Epithelial cell of esophagus (primary cell): Measurements from ENCODE around the gene KRT80.

Source experiments
- DNase-seq: peaks from one replicate; pipeline ENCODE4 v3.0.0; 2010; ENCODE audit warnings: low read depth
- H3K4me3 ChIP-seq: 2 replicates; pipeline ENCODE4 v1.5.1; 2011; ENCODE audit warnings: mild to moderate bottlenecking, low read length, control low read depth
- CTCF ChIP-seq: IDR thresholded peaks from 2 replicates; pipeline ENCODE4 v1.5.1; 2011; ENCODE audit warnings: low read depth, mild to moderate bottlenecking, low read length, control low read depth, inconsistent platforms; ENCODE audit not compliant: insufficient read depth; ENCODE audit errors: missing control alignments

KRT80 gene

GRCh38 chr12:52130711-52131110 lies 61.1 kb downstream of the KRT80 start:
- TF ChIP-seq CTCF = no peak
- no peak overlapping the region for H3K4me3 ChIP-seq
- no peak for DNase-seq

DNA sequence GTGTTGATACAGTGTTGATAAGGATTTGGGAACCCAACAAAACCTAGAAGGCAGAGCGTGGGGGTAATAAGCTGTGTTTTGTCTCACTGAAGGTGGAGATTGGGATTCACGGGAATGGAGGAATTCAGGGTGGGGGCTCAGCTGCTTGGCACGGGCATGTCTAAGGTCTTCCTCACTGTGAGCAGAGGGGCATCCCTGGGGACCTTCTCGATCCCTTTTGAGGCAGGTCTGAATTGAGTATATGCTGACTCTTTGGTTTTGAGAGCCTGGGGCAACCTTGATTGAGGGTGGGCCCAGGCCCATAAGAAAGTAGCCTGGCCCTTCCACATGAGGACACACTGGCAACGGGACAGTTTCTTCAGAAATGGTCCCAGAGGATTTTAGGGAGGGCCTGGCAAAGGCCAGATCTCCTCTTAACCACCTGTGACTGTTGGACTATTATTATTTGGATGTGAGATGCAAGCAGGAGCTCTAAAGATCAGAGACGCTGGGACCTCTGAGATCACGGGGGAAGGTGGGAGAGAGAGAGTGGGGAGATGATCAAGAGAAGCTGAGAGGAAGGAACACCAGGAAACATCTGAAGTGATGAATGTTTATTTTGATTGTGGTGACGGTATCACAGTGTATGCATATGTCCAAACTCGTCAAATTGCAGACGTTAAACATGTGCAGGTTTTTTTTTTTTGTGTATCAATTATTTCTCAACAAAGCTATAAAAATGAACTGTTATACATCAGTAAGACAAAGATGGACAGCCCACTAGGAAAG lies 63.9 kb downstream of the KRT80 start:
- DNase-seq = no peak

GRCh38 chr12:52126605-52127578 lies 64.9 kb downstream of the KRT80 start:
- no peak for TF ChIP-seq CTCF
- no peak for DNase-seq
- no peak overlapping the region for H3K4me3 ChIP-seq

More for the DNA sequence above, 63.9 kb downstream of the KRT80 start:
- TF ChIP-seq CTCF = no peak
- no peak overlapping the region for H3K4me3 ChIP-seq

GRCh38 chr12:52126050-52126604 lies 65.7 kb downstream of the KRT80 start:
- no peak for TF ChIP-seq CTCF
- no peak for DNase-seq
- no peak overlapping the region for H3K4me3 ChIP-seq

DNA sequence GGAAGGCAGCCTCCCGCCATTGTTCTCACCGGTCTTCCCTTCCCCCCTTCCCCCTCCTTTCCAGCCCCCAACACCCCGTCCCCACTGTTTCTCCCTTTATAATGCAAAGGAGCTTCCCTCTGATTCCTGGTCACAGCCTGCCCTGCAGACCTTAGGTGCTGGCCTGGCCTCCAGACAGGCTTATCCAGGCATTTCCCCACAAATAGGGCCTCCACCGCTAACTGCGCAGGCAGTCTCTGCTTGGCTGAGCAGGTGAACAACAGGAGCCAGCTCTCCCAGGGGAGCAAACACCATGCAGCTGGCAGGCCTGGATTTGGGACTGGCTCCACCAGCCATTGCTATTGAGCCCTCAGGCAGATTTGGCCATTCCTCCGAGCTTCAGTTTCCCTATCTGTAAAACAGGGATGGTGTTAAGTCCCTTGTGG lies 66.3 kb downstream of the KRT80 start:
- DNase-seq = no peak
- TF ChIP-seq CTCF = no peak
- H3K4me3 ChIP-seq = no peak overlapping the region

GRCh38 chr12:52123487-52124186 lies 68.2 kb downstream of the KRT80 start:
- no peak for TF ChIP-seq CTCF
- H3K4me3 ChIP-seq = no peak overlapping the region
- DNase-seq = no peak
